ENCODE data around the gene NAB2. TPM values are rescaled to one million over a fixed set of nuclear protein-coding genes. Genes with fewer than 3 reads are reported as not detected.
"Not testable (repeated sequence)": the region's sequence is repeated elsewhere in the genome, so short reads cannot be mapped to it uniquely, and the experiment has no call there.

Gene NAB2
- polyA plus RNA-seq, 4 donors, result 40.3 to 57.1 (median 51.4) TPM

- DNase-seq (ENCODE audit: low read depth in 4 of 4, low spot score in 2 of 4), result peak in 1 of 4 donors; percentile 50
Observed at GRCh38 chr12:57110104-57111030, 21.5 kb downstream of the NAB2 start.

GRCh38 chr12:57111031-57111734 is 22.3 kb downstream of the NAB2 start, which contains the start of gene STAT6:
Gene STAT6 (minus strand): TSS chr12:57111362. CDS start chr12:57108278, 3,084 bp downstream.
- DNase-seq (ENCODE audit: low read depth in 4 of 4, low spot score in 2 of 4), result peak in 2 of 4 donors; percentile 50 to 62

- DNase-seq (ENCODE audit: low read depth in 4 of 4, low spot score in 2 of 4), result no peak
Observed at GRCh38 chr12:57112492-57113294, 23.8 kb downstream of the NAB2 start.

GRCh38 chr12:57116580-57117281 is 27.8 kb downstream of the NAB2 start:
- no peak for DNase-seq (ENCODE audit: low read depth in 4 of 4, low spot score in 2 of 4)

GRCh38 chr12:57118711-57119271 is 29.9 kb downstream of the NAB2 start:
- DNase-seq (ENCODE audit: low read depth in 4 of 4, low spot score in 2 of 4), result no peak

GRCh38 chr12:57119294-57120085 is 30.6 kb downstream of the NAB2 start:
- no peak for DNase-seq (ENCODE audit: low read depth in 4 of 4, low spot score in 2 of 4)

- not testable (repeated sequence) for DNase-seq (ENCODE audit: low read depth in 4 of 4, low spot score in 2 of 4)
Observed at GRCh38 chr12:57120718-57121117, 31.8 kb downstream of the NAB2 start.

- DNase-seq (ENCODE audit: low read depth in 4 of 4, low spot score in 2 of 4), result no peak
Observed at GRCh38 chr12:57123813-57124212, 34.9 kb downstream of the NAB2 start.

GRCh38 chr12:57124261-57124877 is 35.5 kb downstream of the NAB2 start:
- DNase-seq (ENCODE audit: low read depth in 4 of 4, low spot score in 2 of 4), result peak in 1 of 4 donors; percentile 55

- DNase-seq (ENCODE audit: low read depth in 4 of 4, low spot score in 2 of 4), result no peak
Observed at GRCh38 chr12:57126061-57126460, 37.1 kb downstream of the NAB2 start.

GRCh38 chr12:57126561-57126960 is 37.6 kb downstream of the NAB2 start:
- no peak for DNase-seq (ENCODE audit: low read depth in 4 of 4, low spot score in 2 of 4)

GRCh38 chr12:57127101-57127725 is 38.3 kb downstream of the NAB2 start:
- peak in 1 of 4 donors; percentile 48 for DNase-seq (ENCODE audit: low read depth in 4 of 4, low spot score in 2 of 4)

GRCh38 chr12:57127726-57128518 is 39.0 kb downstream of the NAB2 start, which contains the start of gene LRP1:
Gene LRP1 (plus strand): TSS chr12:57128483. CDS start chr12:57128965, 482 bp downstream.
- DNase-seq (ENCODE audit: low read depth in 4 of 4, low spot score in 2 of 4), result peak in 2 of 4 donors; percentile 79 to 80

GRCh38 chr12:57128519-57129247 is 39.8 kb downstream of the NAB2 start:
- no peak for DNase-seq (ENCODE audit: low read depth in 4 of 4, low spot score in 2 of 4)

GRCh38 chr12:57129321-57129842 is 40.5 kb downstream of the NAB2 start:
- DNase-seq (ENCODE audit: low read depth in 4 of 4, low spot score in 2 of 4), result no peak

GRCh38 chr12:57129889-57130288 is 41.0 kb downstream of the NAB2 start:
- no peak for DNase-seq (ENCODE audit: low read depth in 4 of 4, low spot score in 2 of 4)
